C4-2B (cell line): Measurements from ENCODE around the gene SHC3.

Experiments
- ZFX ChIP-seq: fragments of 450-650 bp; IDR thresholded peaks from 2 replicates; pipeline ENCODE4 v1.6.1; 2017
- TF ChIP-seq, protein P1 (sequence below): fragments of 450-650 bp; conservative IDR thresholded peaks from 2 replicates; pipeline ENCODE4 v1.5.1; 2017; ENCODE audit warnings: mild to moderate bottlenecking

DNA sequence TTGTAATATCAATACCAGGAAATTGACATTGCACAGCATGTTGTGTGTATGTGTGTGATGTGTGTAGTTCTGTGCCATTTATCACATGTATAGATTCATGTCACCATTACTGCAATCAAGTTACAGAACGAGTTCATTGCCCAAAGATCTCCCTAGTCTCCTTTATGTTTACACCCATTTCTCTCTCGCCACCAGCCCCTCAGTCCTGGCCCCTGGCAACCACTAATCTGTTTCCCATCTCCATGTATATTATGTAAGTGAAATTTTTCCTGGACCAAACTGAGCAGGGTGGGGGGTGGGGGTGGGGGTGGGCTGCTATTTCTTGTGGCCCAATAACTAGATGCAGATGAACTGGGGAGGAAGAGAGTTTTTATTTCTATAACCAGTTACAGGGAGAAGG is 198.8 kb downstream of the SHC3 start:
- TF ChIP-seq, protein P1, sequence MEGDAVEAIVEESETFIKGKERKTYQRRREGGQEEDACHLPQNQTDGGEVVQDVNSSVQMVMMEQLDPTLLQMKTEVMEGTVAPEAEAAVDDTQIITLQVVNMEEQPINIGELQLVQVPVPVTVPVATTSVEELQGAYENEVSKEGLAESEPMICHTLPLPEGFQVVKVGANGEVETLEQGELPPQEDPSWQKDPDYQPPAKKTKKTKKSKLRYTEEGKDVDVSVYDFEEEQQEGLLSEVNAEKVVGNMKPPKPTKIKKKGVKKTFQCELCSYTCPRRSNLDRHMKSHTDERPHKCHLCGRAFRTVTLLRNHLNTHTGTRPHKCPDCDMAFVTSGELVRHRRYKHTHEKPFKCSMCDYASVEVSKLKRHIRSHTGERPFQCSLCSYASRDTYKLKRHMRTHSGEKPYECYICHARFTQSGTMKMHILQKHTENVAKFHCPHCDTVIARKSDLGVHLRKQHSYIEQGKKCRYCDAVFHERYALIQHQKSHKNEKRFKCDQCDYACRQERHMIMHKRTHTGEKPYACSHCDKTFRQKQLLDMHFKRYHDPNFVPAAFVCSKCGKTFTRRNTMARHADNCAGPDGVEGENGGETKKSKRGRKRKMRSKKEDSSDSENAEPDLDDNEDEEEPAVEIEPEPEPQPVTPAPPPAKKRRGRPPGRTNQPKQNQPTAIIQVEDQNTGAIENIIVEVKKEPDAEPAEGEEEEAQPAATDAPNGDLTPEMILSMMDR = no peak
- no peak for TF ChIP-seq ZFX
